Suprapubic skin (tissue), 4 donors: Measurements from ENCODE around the gene PRKCSH.

Experiments used
- CTCF ChIP-seq, 2 donors: fragments of 200-600 bp in 1 of 2; fragments of 450-650 bp in 1 of 2; sonication (generic) in 1 of 2; IDR thresholded peaks; one replicate each; pipeline ENCODE4 v1.5.1; 2016 to 2019; ENCODE audit warnings: antibody characterized with exemption in 2 of 2, mild to moderate bottlenecking in 1 of 2, moderate library complexity in 1 of 2
- EP300 ChIP-seq: sonication (generic); formaldehyde crosslinking; IDR thresholded peaks from one replicate; pipeline ENCODE4 v1.6.1; 2017; ENCODE audit warnings: antibody characterized with exemption
- POLR2A ChIP-seq, 2 donors: fragments of 450-650 bp; IDR thresholded peaks; one replicate each; pipeline ENCODE4 v1.6.1; 2017; ENCODE audit warnings: antibody characterized with exemption in 2 of 2, mild to moderate bottlenecking in 2 of 2, moderate library complexity in 2 of 2
- POLR2AphosphoS5 ChIP-seq, 3 donors: sonication (generic); formaldehyde crosslinking; IDR thresholded peaks; one replicate each; pipeline ENCODE4 v1.6.1; 2017; ENCODE audit warnings: antibody characterized with exemption in 3 of 3

DNA sequence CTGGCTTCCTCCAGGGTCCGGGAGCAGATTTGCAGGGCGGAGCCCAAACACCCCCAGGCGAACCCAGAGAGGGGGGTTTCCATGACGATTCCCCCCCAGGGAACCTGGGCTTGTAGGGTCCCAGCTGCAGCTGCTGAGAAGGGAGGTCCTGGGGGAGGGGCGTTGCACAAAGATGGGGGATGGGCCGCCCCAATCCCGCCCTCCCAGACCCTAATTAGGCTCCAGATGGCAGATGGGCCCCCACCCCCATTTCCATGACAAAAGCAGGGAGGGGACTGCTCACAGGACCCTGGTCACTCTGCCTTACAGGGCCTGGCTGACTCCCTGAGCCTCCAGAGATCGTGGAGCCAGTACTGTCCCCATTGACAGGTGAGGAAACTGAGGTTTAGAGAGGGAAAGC, 30.2 kb downstream of the PRKCSH start:
- TF ChIP-seq CTCF (IDR thresholded peaks at IDR 0.05) (no peak), POLR2AphosphoS5 (IDR thresholded peaks at IDR 0.05) (no peak), POLR2A (IDR thresholded peaks at IDR 0.05) (no peak), EP300 (no peak)
